Activated CD4-positive, alpha-beta memory T cell treated with anti-CD3 and anti-CD28 coated beads for 36 hours (primary cell): ENCODE data around the gene CPXM1. TPM values are rescaled to one million over a fixed set of nuclear protein-coding genes. Genes with fewer than 3 reads are reported as not detected.
A peak's percentile ranks its signal among the peaks of the same experiment; 100 is the strongest.
"Not testable (repeated sequence)": the region's sequence is repeated elsewhere in the genome, so short reads cannot be mapped to it uniquely, and the experiment has no call there.

Experiments used
- CTCF ChIA-PET: fragments of 350-600 bp; sonication (Branson Sonifier 250); formaldehyde crosslinking; loops from one replicate; lab custom pipeline; 2021; ENCODE audit warnings: antibody characterized with exemption, inconsistent platforms; lab: Charles Lee
- POLR2A ChIA-PET: fragments of 350-600 bp; sonication (Branson Sonifier 250); formaldehyde crosslinking; loops from one replicate; lab custom pipeline; 2021; ENCODE audit warnings: antibody characterized with exemption; lab: Charles Lee
- DNase-seq: peaks from one replicate; pipeline ENCODE4 v3.0.0-alpha.2; 2020
- H3K27ac Mint-ChIP-seq: one replicate; pipeline ENCODE4 v1.8.0; 2021; ENCODE audit warnings: mixed read lengths
- H3K27me3 Mint-ChIP-seq: one replicate; pipeline ENCODE4 v1.8.0; 2021; ENCODE audit warnings: mixed read lengths
- H3K36me3 Mint-ChIP-seq: one replicate; pipeline ENCODE4 v1.8.0; 2021; ENCODE audit warnings: mixed read lengths
- H3K4me1 Mint-ChIP-seq: one replicate; pipeline ENCODE4 v1.8.0; 2021; ENCODE audit warnings: low read depth, mixed read lengths
- H3K4me3 Mint-ChIP-seq: one replicate; pipeline ENCODE4 v1.8.0; 2021; ENCODE audit warnings: mild to moderate bottlenecking, mixed read lengths
- H3K9me3 Mint-ChIP-seq: one replicate; pipeline ENCODE4 v1.8.0; 2021; ENCODE audit warnings: mixed read lengths
- intact Hi-C: fragments of 100-400 bp; cut with micrococcal nuclease; formaldehyde crosslinking; loops from one replicate; pipeline ENCODE4 v1.15.1; 2023
- total RNA-seq, 2 experiments: library from RNA; stranded (reverse); gene quantifications; one replicate each; pipeline ENCODE4 v1.2.3, GENCODE V29; 2021

The CPXM1 gene
- total RNA-seq, 2 experiments from 2014 or later: 2.3 to 2.9 TPM

DNA sequence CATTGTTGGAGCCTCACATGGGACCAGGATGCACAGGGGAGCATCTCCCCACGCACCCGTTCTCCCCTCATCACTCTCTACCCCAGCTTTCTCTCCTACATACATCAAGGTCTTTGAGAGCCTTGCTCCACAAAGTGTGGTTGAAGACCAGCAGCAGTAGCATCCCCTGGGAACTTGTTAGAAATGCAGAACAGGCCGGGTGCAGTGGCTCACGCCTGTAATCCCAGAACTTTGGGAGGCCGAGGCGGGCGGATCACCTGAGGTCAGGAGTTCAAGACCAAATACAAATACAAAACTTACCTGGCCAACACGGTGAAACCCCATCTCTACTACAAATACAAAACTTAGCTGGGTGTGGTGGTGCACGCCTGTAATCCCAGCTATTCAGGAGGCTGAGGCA lies 7.5 kb upstream of the CPXM1 start:
- POLR2A ChIA-PET, intact Hi-C loops, H3K9me3 Mint-ChIP-seq, DNase-seq, H3K4me3 Mint-ChIP-seq, CTCF ChIA-PET, H3K27ac Mint-ChIP-seq, H3K36me3 Mint-ChIP-seq, H3K4me1 Mint-ChIP-seq: not testable (repeated sequence)
- H3K27me3 Mint-ChIP-seq: peaks cover 62% of the 10 kb centered on the region

GRCh38 chr20:2807019-2807418 lies 6.6 kb upstream of the CPXM1 start:
- intact Hi-C loops: no loop called here
- Mint-ChIP-seq H3K36me3 (peaks cover 3% of the 10 kb centered on the region), H3K27me3 (peaks cover 60% of the 10 kb centered on the region), H3K4me3 (no peak overlapping the region), H3K9me3 (peaks cover under 1% of the 10 kb centered on the region), H3K27ac (no peak overlapping the region), H3K4me1 (peaks cover 2% of the 10 kb centered on the region)
- POLR2A ChIA-PET: no interaction called here
- CTCF ChIA-PET: no interaction called here
- no peak for DNase-seq

DNA sequence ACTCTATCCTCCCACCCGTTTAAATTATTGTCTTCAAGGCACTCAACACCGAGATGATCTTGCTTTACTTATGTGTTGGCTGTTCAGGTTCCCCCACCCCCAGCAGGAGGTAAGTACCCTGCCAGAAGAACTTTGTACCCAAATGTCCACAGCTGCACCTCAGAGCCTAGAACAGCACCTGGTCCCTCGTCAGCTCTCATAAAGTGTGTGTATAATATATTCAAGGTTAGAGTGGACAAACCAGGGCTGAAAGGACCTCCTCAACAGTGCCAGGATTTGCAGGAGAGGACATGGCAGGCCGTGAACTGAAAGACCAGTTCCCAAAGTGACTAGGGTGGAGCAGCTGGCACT lies 5.9 kb upstream of the CPXM1 start:
- Mint-ChIP-seq H3K27me3 (peaks cover 59% of the 10 kb centered on the region), H3K9me3 (no peaks in the 10 kb centered on the region), H3K4me1 (peaks cover 3% of the 10 kb centered on the region), H3K4me3 (no peak overlapping the region), H3K36me3 (peaks cover 3% of the 10 kb centered on the region), H3K27ac (no peak overlapping the region)
- CTCF ChIA-PET: interaction anchor here (0.7 kb wide), 1 partner anchor 51 kb away, joined by 3 read pairs; no protein-coding TSS in a partner anchor
- DNase-seq: no peak
- intact Hi-C loops: no loop called here
- POLR2A ChIA-PET: no interaction called here

- ChIA-PET POLR2A (no interaction called here), CTCF (interaction anchor here (0.7 kb wide), 1 partner anchor 50 kb away, joined by 3 read pairs; no protein-coding TSS in a partner anchor)
- no peak overlapping the region for H3K4me3 Mint-ChIP-seq
- H3K36me3 Mint-ChIP-seq: no peaks in the 10 kb centered on the region
- H3K9me3 Mint-ChIP-seq: no peaks in the 10 kb centered on the region
- no peak for DNase-seq
- peaks cover 8% of the 10 kb centered on the region for H3K4me1 Mint-ChIP-seq
- H3K27ac Mint-ChIP-seq: no peak overlapping the region
- intact Hi-C loops: no loop called here
- H3K27me3 Mint-ChIP-seq: peaks cover 60% of the 10 kb centered on the region
These were observed 5.4 kb upstream of the CPXM1 start for GRCh38 chr20:2805689-2806350.

GRCh38 chr20:2804852-2805688 lies 4.6 kb upstream of the CPXM1 start:
- no peak overlapping the region for H3K4me3 Mint-ChIP-seq
- H3K27me3 Mint-ChIP-seq: peaks cover 59% of the 10 kb centered on the region
- H3K27ac Mint-ChIP-seq: no peak overlapping the region
- H3K36me3 Mint-ChIP-seq: no peaks in the 10 kb centered on the region
- CTCF ChIA-PET: no interaction called here
- peaks cover 12% of the 10 kb centered on the region for H3K4me1 Mint-ChIP-seq
- POLR2A ChIA-PET: no interaction called here
- H3K9me3 Mint-ChIP-seq: no peaks in the 10 kb centered on the region
- no peak for DNase-seq
- intact Hi-C loops: no loop called here

GRCh38 chr20:2804041-2804828 lies 3.8 kb upstream of the CPXM1 start:
- ChIA-PET POLR2A (no interaction called here), CTCF (interaction anchor here (1.3 kb wide), 1 partner anchor 51 kb away, joined by 5 read pairs; no protein-coding TSS in a partner anchor)
- no peak overlapping the region for H3K4me3 Mint-ChIP-seq
- no peak for DNase-seq
- no peak overlapping the region for H3K27ac Mint-ChIP-seq
- peaks cover 65% of the 10 kb centered on the region for H3K27me3 Mint-ChIP-seq
- intact Hi-C loops: no loop called here
- no peaks in the 10 kb centered on the region for H3K9me3 Mint-ChIP-seq
- H3K4me1 Mint-ChIP-seq: peaks cover 19% of the 10 kb centered on the region
- no peaks in the 10 kb centered on the region for H3K36me3 Mint-ChIP-seq

DNA sequence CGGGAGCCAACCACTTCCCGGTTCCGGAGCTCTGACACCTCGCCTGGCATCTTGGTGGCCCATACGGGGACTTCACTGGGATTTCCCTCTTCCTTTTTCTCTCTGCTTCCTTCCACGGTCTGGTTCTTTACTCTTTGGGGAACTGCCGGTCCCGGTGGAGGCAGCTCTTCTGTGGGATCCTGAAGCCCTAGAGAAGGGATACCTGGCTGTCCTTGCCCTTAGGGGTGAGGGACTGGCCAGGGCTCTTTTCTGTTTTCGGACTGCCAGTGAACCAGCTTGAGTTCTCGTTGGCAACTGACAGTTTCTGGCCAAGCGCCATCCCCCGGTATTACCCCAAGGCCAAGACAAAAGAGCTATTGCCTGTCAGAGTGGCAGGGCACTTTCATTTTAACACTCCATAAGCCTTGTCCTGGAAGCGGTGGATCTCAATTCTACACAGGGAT lies 880 bp upstream of the CPXM1 start:
- Mint-ChIP-seq H3K27ac (no peak overlapping the region), H3K4me3 (peak overlapping the region; percentile 69), H3K4me1 (peaks cover 16% of the 10 kb centered on the region), H3K9me3 (no peaks in the 10 kb centered on the region), H3K36me3 (no peaks in the 10 kb centered on the region), H3K27me3 (peaks cover 64% of the 10 kb centered on the region)
- intact Hi-C loops: no loop called here
- ChIA-PET CTCF (interaction anchor here (1.4 kb wide), 2 partner anchors 49 to 51 kb away, joined by 4 read pairs; no protein-coding TSS in a partner anchor), POLR2A (no interaction called here)
- DNase-seq: no peak

GRCh38 chr20:2799688-2800520 lies 523 bp downstream of the CPXM1 start:
- peaks cover 16% of the 10 kb centered on the region for H3K4me1 Mint-ChIP-seq
- intact Hi-C loops: no loop called here
- ChIA-PET POLR2A (interaction anchor here (0.6 kb wide), 1 partner anchor 38 kb away, joined by 3 read pairs; no protein-coding TSS in a partner anchor), CTCF (interaction anchor here (1.2 kb wide), 1 partner anchor 201 kb away, joined by 4 read pairs; no protein-coding TSS in a partner anchor)
- peaks cover 54% of the 10 kb centered on the region for H3K27me3 Mint-ChIP-seq
- H3K9me3 Mint-ChIP-seq: no peaks in the 10 kb centered on the region
- H3K27ac Mint-ChIP-seq: peak overlapping the region; percentile 49
- H3K36me3 Mint-ChIP-seq: no peaks in the 10 kb centered on the region
- DNase-seq: peak; percentile 25
- peak overlapping the region; percentile 90 for H3K4me3 Mint-ChIP-seq

DNA sequence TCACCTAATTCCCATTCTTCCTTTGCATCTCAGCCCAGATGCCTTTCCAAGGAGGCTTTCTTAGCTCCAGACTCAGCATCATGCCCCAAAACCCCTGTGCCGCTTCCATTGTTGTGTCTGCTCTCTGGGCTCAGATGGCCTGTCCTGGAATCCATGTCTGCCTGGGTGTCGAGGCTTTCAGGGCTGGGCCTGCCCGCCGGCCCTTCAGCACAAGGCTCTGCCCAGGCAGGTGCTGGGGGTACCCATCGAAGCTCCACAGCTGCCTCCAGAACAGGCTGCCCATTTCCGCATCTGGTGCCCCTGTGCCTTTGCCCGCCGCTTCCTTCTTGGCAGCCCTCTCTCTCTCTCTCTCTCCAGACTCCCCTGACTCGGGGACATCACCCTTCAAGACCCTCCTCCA lies 1.2 kb downstream of the CPXM1 start:
- Mint-ChIP-seq H3K4me3 (peak overlapping the region; percentile 90), H3K36me3 (no peaks in the 10 kb centered on the region), H3K9me3 (no peaks in the 10 kb centered on the region), H3K4me1 (peaks cover 16% of the 10 kb centered on the region), H3K27me3 (peaks cover 53% of the 10 kb centered on the region), H3K27ac (no peak overlapping the region)
- CTCF ChIA-PET: interaction anchor here (0.7 to 1.2 kb wide), 2 partner anchors 46 to 202 kb away, joined by 3 to 4 read pairs; no protein-coding TSS in a partner anchor
- no peak for DNase-seq
- POLR2A ChIA-PET: interaction anchor here (0.6 kb wide), 1 partner anchor 39 kb away, joined by 3 read pairs; no protein-coding TSS in a partner anchor
- intact Hi-C loops: no loop called here

DNA sequence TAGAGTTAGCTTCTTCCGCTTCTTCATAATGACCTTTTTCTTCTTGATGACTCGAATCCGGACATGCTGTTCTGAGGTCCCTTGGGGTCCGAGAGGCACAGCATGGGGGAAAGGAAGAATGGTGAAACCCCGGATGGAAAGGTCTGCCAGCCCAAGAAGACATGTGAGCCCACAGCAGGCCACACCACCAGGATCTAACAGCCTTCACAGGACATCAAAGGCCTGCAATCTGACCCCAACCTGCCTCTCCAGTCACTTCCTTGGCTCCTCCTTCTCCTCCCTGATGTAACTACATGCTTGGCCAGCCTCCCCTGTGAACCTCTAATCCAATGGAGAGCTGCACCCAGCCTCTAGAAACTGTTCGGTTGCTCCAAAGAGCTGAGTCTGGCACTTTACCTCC lies 1.6 kb downstream of the CPXM1 start:
- H3K36me3 Mint-ChIP-seq: no peaks in the 10 kb centered on the region
- no peaks in the 10 kb centered on the region for H3K9me3 Mint-ChIP-seq
- ChIA-PET POLR2A (no interaction called here), CTCF (interaction anchor here (0.7 to 1.2 kb wide), 3 partner anchors 44 to 202 kb away, joined by 3 to 4 read pairs (median 3); no protein-coding TSS in a partner anchor)
- no peak for DNase-seq
- no peak overlapping the region for H3K4me3 Mint-ChIP-seq
- peaks cover 16% of the 10 kb centered on the region for H3K4me1 Mint-ChIP-seq
- intact Hi-C loops: no loop called here
- H3K27ac Mint-ChIP-seq: no peak overlapping the region
- H3K27me3 Mint-ChIP-seq: peaks cover 50% of the 10 kb centered on the region
